ENCODE measurements around the gene TCF4.

The TCF4 gene

DNA sequence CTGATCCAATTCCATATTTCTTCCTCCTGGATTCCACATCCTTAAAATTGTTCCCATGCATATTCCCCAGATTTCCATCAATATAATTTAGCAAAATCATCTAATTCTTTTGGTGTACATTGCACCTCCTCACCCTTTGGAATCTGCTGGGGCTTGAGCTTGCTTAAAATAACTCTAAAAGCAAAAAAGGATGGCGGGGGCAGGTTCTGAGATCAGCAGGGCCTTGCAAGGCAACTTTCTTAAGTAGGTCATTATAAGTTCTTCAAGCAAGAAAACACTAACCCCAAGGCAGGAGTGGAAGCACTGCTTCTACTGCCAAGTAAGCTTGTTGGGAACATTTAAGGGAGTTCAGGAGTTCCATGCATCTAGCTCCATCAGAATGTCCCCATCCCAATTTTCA, 374.4 kb downstream of the TCF4 start:
- DNase-seq, result no peak

DNA sequence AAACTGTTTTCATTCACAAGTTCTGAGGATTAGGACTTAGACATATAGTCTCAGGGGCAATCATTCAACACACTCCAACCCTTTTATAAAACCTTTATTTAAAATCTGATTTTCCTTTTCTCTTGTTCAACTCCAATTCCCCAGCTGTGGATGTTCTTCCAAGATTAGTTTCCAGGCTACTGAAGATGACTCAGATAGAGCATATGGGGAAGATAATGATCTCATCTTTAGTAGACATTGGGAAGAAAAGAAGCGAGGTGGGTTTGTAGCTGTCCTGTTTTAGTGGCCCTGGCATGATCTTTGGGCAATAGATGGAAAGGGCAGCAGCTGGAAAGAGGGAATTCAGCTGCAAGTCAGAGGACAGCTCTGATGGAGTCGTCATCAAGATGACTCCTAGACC, 381.1 kb downstream of the TCF4 start:
- no peak for DNase-seq

DNA sequence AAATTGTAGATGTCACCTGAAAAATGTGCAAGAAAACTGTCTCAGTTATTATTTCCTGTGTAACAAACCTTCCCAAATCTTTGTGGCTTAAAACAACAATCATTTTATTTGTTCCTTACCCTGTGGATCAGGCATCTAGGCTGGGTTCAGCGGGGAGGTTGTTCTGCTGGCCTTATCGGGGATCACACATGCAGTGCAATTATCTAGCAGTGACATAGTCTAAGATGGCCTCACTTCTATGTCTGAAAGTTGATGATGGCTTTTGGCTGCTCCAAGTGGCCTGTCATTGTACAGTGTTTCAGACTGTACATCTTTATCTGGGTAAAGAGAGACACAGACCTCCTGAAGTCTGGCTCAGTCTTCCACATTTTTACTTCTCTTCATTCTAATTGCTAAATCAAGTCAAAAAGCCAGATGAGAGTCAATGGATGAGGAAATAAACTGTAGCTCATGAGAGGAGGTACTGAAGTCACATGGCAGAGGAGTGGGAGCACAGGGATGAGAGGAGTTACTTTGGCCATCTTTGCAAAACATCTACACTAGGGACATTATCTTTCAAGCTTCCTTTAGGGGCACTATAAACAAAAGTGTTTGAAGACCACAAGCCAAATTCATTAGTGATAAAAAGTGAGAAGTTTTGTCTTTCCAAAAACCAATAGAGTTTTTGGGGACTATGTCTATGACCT, 385.6 kb downstream of the TCF4 start:
- no peak for DNase-seq

DNA sequence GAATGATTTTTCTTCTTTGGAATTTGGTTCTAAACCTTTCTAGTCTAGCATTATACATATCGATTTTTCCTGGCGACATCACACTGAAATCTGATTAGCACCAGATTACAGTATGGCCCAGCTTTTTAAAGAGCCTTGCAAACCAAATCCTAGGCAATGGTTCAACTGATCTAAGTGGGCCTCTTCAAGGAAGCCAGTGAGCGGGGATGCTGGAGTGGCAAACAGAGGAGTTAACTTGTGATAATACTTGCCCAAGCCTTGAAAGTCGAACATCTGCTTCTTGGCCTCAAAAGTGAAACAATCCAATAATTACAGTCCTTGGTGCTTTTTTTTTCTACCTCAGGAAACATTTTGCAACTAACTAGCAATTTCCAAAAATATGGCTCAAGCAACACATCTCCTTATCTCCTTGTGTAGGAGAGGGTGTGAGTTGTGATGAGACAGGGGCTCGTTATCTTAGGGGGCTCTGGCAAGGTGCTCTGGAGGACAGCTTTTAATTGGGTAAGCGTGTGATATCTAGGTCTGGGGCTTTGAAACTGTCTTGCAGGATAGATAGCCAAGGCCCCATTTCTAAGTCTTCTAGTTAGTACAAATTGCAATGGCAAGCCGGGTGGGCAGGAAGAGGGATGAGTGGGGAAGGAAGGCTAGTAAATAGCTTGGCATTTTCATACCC, 388.6 kb downstream of the TCF4 start:
- no peak for DNase-seq

DNA sequence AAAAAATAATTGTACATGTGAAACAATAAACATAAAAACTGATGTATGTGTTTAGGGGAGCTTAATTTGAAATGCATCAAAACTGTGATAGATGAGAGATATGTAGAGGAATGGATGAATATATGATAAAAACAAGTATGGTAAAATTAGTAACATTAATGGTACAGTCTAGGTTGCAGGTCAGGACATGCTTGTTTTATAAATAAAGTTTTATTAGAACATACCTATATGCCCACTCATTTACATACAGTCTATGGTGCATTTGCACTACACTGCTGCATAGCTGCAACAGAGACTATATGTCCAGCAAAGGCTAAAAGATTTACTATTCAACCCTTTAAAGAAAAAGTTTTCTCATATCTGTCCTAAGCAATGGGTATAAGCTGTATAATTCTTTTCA, 392.1 kb downstream of the TCF4 start:
- DNase-seq, result no peak

DNA sequence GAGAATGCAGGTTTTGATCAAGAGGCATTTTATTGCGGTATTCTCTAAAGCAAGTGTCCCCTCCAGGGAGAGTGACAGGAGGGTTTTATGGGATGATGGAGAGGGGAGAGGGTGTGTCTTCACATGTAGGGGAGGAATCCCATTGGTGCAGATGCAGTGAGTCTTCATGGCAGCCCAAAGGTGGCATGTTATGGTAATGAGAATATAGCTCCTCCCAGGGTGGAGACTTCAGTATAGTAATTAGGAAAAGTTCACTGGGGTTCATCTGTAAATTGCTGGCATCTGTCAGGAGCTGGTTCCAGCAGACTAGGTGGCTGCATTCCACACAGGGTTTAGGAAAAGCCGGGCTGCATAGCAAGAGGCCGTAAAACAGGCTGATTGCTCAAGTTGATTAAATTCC, 398.0 kb downstream of the TCF4 start:
- no peak for DNase-seq

DNA sequence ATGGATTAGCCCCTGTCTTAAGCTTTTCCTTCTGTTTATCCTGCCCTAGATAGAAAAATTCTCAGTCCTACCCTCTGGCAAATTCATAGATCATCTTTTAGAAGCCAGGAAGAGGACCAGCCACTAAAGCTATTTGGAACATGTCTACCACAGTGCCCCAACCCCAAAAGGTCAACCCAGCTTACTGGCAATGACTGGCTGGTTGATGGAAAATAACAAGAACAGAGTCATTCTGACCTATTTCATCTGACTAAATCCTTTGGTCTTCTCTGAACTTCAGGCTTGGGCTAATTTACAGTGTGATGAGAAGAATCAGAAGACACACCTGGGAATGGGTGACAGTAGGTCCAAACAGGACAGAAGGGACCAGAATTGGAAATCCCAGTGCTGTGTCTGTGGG, 401.4 kb downstream of the TCF4 start:
- no peak for DNase-seq

DNA sequence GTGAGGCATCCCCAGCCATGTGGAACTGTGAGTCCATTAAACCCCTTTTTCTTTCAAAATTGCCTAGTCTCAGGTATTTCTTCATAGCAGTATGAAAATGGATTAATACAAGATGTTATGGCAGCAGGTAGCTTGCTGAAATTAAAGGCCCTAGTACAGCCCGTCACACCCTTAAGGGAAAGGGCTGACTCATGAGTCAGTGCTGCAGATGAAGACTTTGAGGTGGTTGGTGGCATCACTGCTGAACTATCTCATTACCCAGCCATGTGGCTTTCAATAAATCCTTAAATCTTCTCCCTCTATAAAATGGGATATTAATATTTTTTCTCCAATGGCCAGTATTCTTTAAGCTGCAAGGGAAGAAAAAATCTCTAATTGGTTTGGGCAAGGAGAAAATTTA, 402.6 kb downstream of the TCF4 start:
- DNase-seq, result no peak

DNA sequence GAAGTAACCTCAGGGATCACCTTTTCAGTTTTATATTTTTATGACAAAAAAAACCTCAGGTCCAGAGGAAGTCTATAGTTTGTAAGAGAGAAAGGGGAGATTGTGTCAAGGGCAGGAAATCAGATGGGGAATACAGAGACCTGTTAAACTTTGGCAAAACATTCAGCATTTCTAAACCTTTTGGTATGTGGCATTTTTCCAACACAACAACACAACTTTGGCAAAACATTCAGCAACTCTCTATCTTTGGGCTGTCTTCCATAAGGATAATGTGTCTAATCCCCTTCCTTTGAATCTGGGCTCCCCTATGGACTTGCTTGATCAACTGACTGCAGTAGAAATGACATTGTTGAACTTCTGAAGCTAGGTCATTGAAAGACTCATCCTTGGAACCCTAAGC, 408.2 kb downstream of the TCF4 start:
- no peak for DNase-seq

DNA sequence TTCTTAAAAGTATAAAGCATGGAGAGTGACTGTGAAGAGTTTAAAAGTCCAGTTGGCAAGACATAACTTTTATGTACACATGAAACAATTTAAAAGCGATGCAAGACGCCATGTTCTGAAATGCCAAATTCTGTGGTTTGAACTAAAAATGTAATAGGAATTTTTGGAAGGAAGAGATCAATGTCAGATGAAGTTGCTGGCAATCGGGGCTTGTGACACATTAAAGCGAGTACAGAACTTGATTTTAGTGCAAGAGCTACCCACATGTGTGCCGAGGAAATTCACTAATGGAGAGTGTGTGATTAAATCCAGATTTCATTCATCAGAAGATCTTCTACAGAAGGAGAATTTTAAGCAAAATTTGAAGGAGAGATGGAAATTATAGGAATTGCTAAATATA, 408.6 kb downstream of the TCF4 start:
- no peak for DNase-seq

DNA sequence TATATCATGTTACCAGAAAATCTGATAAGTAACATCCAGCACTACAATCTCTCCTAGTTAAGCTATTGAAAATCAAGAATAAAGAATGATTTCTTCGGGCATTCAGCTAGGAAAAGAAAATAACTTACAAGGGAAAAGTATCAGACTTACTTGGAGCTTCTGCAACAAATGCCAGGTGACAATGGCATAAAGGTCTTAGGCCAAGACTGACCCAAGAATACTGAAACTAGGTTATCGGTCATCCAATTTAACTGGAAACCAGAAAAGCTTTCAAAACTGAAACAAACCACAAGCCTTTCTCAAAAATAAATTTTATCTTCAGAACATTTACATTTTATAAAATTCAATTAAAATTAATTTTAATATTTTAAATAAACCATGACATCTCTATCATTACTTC, 414.7 kb downstream of the TCF4 start:
- no peak for DNase-seq

Measured in stimulated activated CD4-positive, alpha-beta T cell treated with anti-CD3 and anti-CD28 coated beads, Interleukin-1b, Interleukin-23, amount 100 ng/mL, for 48 hours (primary cell).